HepG2 (cell line): ENCODE data around the gene CCDC57. TPM values are rescaled to one million over a fixed set of nuclear protein-coding genes. Genes with fewer than 3 reads are reported as not detected.

Source experiments
- ATF6 ChIP-seq: sonication (generic); formaldehyde crosslinking; conservative IDR thresholded peaks from 2 replicates; pipeline ENCODE4 v1.4.0; 2020; ENCODE audit warnings: missing genetic modification reagents
- GABPB1 ChIP-seq: IDR thresholded peaks from 2 replicates; pipeline ENCODE4 v1.6.1; 2016; ENCODE audit warnings: mild to moderate bottlenecking, missing genetic modification reagents, moderate library complexity, missing compliant biosample characterization
- JUNB ChIP-seq: sonication (generic); formaldehyde crosslinking; IDR thresholded peaks from 2 replicates; pipeline ENCODE4 v1.8.0; 2022; ENCODE audit warnings: missing genetic modification reagents, mild to moderate bottlenecking, borderline replicate concordance
- POLR2AphosphoS2 ChIP-seq: IDR thresholded peaks from 2 replicates; pipeline ENCODE4 v1.6.1; 2011; ENCODE audit warnings: low read depth, low read length, improper control_type of control experiment
- SKI ChIP-seq: fragments of 450-650 bp; IDR thresholded peaks from one replicate; pipeline ENCODE4 v1.6.1; 2018; ENCODE audit warnings: mild to moderate bottlenecking; ENCODE audit not compliant: partially characterized antibody
- SOX5 ChIP-seq: IDR thresholded peaks from 2 replicates; pipeline ENCODE4 v1.6.1; 2016; ENCODE audit warnings: borderline replicate concordance
- YY1 ChIP-seq: IDR thresholded peaks from 2 replicates; pipeline ENCODE4 v1.6.1; 2011; ENCODE audit warnings: low read length, low read depth, moderate library complexity, mild to moderate bottlenecking; ENCODE audit not compliant: insufficient read depth, insufficient replicate concordance
- ZBTB33 ChIP-seq: sonication (generic); formaldehyde crosslinking; IDR thresholded peaks from 2 replicates; pipeline ENCODE4 v1.4.0; 2020; ENCODE audit warnings: missing genetic modification reagents
- polyA plus RNA-seq, 8 experiments: library from polyadenylated mRNA; depleted of rRNA in 3 of 8; stranded (reverse) in 7 of 8; unstranded in 1 of 8; fragments of >200 nt; fragmentation: Illumina TruSeq in 4 of 8; extraction: Trizol in 4 of 8; gene quantifications; 2 replicates each; pipeline versions ENCODE4 v1.2.1 to v1.2.3, GENCODE V29; 2011 to 2016; ENCODE audit warnings: low read depth in 4 of 8, missing spikeins in 1 of 8, mixed read lengths in 1 of 8; ENCODE audit not compliant: insufficient read depth in 1 of 8
- total RNA-seq, 5 experiments: library from RNA; depleted of rRNA; stranded (reverse); fragments of >200 nt; fragmentation: Illumina TruSeq; extraction: Trizol; gene quantifications; 2 replicates each; pipeline ENCODE4 v1.2.3, GENCODE V29; 2016; ENCODE audit warnings: low read depth in 1 of 5
- TF ChIP-seq, protein P1 (sequence below): IDR thresholded peaks from 2 replicates; pipeline ENCODE4 v1.6.1; 2016; ENCODE audit warnings: missing compliant biosample characterization, missing genetic modification reagents, borderline replicate concordance
- TF ChIP-seq, protein P2 (sequence below): sonication (generic); formaldehyde crosslinking; IDR thresholded peaks from 2 replicates; pipeline ENCODE4 v1.5.0; 2020; ENCODE audit warnings: mild to moderate bottlenecking, missing genetic modification reagents
- TF ChIP-seq, protein P3 (sequence below): sonication (generic); formaldehyde crosslinking; IDR thresholded peaks from 2 replicates; pipeline ENCODE4 v1.4.0; 2020; ENCODE audit warnings: missing genetic modification reagents

CCDC57 gene
- total and polyA plus RNA-seq, 2 of the 13 experiments (the other 11 are each of a cell fraction or from before 2014, with no cell fraction given) = 59.3 to 59.9 TPM

DNA sequence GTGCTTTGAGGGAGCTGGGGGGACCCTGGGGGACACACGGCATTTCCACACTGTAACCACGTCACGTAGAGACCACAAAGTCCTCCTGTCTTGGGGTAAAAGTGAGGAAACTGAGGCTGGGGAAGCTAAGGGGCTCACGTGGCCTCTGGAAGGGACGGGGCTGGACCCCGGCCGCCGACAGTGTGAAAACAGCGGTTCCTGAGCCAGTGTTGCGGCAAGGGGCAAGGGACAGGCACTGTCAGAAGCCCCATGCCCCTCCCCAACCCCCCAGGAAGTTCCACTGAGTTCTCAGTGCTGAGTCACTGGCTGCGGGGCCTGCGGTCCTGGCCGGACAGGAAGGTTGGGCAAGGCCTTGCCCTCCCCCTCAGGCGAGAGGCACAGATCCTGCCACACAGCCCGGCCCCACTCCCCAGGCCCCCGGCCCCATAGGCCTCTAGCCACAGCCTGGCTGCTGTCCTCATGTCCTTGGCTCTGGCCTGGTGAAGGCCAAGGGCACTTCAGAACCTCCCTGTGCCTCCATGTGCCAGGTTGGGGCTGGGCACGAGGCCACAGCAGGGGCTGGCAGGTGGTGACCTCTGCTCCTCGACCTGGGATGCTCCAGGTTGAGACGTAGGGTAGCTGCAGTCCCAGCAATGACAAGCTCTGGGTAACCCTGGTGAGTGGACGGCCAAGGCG lies 5.0 kb upstream of the CCDC57 start (continued):
- TF ChIP-seq ZBTB33 (CRISPR knock-in tag) (peak; percentile 64), YY1 (peak; percentile 60), SKI (no peak), JUNB (peak; percentile 75; the same call in 1 of the 2 replicates), POLR2AphosphoS2 (no peak), SOX5 (CRISPR knock-in tag) (peak; percentile 55; the same call in 1 of the 2 replicates), ATF6 (CRISPR knock-in tag) (no peak), GABPB1 (CRISPR knock-in tag) (peak; percentile 87)
- TF ChIP-seq, protein P1, sequence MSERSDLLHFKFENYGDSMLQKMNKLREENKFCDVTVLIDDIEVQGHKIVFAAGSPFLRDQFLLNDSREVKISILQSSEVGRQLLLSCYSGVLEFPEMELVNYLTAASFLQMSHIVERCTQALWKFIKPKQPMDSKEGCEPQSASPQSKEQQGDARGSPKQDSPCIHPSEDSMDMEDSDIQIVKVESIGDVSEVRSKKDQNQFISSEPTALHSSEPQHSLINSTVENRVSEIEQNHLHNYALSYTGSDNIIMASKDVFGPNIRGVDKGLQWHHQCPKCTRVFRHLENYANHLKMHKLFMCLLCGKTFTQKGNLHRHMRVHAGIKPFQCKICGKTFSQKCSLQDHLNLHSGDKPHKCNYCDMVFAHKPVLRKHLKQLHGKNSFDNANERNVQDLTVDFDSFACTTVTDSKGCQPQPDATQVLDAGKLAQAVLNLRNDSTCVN (CRISPR knock-in tag) = peak; percentile 76; the same call in 1 of the 2 replicates
- TF ChIP-seq, protein P2, sequence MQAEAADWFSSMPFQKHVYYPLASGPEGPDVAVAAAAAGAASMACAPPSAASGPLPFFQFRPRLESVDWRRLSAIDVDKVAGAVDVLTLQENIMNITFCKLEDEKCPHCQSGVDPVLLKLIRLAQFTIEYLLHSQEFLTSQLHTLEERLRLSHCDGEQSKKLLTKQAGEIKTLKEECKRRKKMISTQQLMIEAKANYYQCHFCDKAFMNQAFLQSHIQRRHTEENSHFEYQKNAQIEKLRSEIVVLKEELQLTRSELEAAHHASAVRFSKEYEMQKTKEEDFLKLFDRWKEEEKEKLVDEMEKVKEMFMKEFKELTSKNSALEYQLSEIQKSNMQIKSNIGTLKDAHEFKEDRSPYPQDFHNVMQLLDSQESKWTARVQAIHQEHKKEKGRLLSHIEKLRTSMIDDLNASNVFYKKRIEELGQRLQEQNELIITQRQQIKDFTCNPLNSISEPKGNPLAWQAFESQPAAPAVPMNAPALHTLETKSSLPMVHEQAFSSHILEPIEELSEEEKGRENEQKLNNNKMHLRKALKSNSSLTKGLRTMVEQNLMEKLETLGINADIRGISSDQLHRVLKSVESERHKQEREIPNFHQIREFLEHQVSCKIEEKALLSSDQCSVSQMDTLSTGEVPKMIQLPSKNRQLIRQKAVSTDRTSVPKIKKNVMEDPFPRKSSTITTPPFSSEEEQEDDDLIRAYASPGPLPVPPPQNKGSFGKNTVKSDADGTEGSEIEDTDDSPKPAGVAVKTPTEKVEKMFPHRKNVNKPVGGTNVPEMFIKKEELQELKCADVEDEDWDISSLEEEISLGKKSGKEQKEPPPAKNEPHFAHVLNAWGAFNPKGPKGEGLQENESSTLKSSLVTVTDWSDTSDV (CRISPR knock-in tag) = 0 out of 2 replicates have a peak, but pooled peaks have one; percentile 77
- TF ChIP-seq, protein P3, sequence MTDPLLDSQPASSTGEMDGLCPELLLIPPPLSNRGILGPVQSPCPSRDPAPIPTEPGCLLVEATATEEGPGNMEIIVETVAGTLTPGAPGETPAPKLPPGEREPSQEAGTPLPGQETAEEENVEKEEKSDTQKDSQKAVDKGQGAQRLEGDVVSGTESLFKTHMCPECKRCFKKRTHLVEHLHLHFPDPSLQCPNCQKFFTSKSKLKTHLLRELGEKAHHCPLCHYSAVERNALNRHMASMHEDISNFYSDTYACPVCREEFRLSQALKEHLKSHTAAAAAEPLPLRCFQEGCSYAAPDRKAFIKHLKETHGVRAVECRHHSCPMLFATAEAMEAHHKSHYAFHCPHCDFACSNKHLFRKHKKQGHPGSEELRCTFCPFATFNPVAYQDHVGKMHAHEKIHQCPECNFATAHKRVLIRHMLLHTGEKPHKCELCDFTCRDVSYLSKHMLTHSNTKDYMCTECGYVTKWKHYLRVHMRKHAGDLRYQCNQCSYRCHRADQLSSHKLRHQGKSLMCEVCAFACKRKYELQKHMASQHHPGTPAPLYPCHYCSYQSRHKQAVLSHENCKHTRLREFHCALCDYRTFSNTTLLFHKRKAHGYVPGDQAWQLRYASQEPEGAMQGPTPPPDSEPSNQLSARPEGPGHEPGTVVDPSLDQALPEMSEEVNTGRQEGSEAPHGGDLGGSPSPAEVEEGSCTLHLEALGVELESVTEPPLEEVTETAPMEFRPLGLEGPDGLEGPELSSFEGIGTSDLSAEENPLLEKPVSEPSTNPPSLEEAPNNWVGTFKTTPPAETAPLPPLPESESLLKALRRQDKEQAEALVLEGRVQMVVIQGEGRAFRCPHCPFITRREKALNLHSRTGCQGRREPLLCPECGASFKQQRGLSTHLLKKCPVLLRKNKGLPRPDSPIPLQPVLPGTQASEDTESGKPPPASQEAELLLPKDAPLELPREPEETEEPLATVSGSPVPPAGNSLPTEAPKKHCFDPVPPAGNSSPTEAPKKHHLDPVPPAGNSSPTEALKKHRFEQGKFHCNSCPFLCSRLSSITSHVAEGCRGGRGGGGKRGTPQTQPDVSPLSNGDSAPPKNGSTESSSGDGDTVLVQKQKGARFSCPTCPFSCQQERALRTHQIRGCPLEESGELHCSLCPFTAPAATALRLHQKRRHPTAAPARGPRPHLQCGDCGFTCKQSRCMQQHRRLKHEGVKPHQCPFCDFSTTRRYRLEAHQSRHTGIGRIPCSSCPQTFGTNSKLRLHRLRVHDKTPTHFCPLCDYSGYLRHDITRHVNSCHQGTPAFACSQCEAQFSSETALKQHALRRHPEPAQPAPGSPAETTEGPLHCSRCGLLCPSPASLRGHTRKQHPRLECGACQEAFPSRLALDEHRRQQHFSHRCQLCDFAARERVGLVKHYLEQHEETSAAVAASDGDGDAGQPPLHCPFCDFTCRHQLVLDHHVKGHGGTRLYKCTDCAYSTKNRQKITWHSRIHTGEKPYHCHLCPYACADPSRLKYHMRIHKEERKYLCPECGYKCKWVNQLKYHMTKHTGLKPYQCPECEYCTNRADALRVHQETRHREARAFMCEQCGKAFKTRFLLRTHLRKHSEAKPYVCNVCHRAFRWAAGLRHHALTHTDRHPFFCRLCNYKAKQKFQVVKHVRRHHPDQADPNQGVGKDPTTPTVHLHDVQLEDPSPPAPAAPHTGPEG (CRISPR knock-in tag) = peak; percentile 13; the same call in 1 of the 2 replicates
